Fibroblast of peridontal ligament (primary cell): Measurements from ENCODE around the gene ZSCAN20.

Experiments used
- DNase-seq: peaks from one replicate; pipeline ENCODE4 v3.0.0-alpha.2; 2010; ENCODE audit errors: extremely low read depth

The ZSCAN20 gene

DNA sequence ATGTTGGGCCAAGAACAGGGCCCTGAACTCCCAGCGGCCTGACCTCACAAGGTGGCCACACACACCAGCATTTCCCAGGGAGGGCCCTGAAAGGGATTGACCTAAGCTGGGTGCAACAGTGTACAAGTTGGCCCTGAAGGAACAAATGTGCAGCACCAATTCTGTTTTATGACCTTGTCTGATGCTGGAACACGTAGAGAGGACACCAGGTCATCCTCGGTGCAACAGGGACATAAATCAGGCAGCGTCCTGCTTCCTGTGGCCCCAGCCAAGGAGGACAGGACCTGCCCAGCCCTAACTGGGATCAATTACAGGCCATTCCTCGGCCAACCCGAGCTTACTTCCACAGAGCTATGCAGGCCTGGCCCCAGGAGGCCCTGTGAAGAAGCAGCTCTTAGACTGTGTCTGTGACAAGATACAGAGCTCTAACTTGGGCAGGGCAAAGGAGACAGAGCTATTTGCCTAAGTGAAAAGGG is 28.7 kb upstream of the ZSCAN20 start:
- DNase-seq: no peak

DNA sequence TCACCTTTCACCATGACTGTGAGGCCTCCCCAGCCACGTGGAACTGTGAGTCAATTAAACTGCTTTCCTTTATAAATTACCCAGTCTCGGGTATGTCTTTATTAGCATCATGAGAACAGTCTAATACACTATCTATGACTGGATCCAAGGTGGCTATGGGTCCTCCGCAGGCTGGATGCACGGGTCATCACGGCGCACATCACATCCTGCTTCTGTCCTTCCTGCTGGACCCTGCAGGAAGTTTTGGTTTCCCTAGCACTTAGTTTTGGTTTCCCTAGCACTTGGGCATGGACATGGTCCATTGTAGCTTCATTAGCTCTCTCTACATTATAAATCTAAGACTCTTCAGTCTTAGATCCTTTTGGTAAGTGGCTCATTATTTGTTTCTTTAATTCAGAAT is 27.3 kb upstream of the ZSCAN20 start:
- no peak for DNase-seq

DNA sequence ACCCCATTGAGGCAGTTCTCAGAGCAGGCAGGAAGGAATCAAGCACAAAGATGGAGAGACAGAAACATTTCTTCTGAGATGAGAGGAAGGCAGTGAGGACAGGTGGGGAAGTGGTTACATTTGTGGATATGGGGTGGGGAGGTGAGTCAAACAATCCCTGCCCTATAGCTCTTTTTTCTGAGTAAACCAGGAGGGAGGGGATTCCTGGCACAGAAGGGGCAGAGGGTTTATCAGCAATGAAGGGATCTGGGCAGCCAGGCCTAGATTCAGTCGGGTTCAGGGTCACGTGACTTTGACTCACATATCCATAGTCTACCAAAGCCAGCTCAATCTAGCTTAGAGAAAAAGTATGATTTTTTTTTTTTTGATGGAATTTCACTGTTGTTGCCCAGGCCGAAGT is 25.9 kb upstream of the ZSCAN20 start:
- no peak for DNase-seq

DNA sequence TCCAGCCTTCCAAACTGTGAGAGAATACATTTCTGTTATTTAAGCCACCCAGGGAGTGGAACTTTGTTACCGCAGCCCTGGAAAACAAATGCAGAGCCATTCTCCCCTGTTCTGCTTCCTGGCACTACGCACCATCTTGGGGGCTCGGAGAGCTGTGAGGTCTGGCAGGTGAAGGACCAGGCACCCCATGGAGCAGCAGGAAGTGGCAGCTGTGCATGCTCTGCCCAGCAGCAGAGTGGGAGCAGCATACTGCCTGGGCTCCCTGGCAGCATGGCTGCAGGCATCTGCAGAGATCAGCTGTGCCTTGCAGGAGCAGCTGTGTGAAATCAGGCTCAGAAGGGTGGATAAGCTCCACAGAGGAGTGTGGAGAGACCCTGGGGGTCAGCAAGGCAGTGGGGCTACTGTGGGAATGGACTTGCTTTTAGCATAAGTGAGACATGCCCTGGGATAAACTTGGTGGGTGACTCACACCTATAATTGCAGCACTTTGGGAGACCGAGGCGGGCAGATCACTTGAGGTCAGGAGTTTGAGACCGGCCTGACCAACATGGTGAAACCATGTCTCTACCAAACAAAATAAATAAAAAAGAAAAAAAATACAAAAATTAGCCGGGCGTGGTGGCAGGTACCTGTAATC is 17.7 kb upstream of the ZSCAN20 start:
- peak; percentile 37 for DNase-seq

DNA sequence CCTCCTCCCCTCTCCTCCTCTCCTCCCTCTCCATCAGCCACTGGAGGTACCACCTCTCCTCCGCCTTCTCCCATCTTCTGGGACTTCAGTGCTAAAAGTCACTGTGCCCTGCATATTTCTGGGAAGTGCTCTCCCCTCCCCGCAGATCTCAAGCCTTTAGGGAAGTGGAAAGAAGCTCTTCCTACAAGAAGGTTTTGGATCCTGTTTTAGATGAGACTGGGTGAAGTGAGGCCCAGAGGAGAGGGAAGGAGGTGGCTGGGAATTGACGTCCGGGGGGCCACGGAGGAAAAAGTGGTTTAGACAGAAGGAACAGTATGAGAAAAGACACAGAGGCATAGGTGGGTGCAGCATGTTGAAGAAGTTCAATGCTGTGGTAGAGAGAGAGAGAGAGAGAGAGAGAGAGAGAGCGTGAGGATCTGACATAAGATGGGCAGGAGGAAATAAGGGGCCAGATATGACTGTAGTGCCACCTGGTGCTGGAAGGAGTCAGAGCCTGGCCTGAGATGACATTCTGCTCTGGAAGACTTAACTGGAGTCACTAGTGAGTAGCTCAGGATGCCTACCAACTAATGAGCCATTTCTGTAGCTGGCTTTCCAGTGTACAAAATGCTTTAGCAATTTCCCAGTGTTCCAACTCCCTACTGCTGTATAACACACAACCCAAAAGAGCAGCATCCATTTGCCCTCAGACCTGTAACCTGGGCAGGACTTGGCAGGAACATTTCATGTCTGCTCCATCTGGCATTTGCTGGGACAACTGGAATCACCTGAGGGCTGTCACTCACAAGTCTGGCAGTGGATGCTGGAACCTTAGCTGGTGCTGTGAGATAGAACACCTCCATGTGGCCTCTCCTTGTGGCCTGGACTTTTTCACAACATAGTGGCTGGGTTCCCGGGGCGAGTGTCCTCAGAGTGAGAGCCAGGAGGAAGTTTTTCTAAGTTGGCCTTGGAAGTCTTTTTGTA is 16.6 kb upstream of the ZSCAN20 start:
- DNase-seq: peak; percentile 93

DNA sequence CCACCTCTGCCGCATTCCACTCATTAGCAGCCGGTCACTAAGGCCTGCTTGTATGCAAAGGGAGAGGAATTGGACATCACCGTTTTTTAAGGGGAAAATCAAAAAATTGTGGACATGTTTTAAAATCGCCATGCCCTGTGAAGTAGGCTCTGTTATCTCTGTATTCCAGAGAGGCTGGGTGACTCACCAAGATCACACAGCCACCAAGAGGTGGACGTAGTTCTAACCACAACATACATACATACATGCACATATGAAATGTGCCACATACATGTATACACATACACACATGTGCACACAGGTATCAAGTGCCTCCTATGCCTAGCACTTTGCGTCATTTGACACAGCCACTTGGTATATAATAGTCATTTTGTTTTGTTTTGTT is 16.0 kb upstream of the ZSCAN20 start:
- no peak for DNase-seq

DNA sequence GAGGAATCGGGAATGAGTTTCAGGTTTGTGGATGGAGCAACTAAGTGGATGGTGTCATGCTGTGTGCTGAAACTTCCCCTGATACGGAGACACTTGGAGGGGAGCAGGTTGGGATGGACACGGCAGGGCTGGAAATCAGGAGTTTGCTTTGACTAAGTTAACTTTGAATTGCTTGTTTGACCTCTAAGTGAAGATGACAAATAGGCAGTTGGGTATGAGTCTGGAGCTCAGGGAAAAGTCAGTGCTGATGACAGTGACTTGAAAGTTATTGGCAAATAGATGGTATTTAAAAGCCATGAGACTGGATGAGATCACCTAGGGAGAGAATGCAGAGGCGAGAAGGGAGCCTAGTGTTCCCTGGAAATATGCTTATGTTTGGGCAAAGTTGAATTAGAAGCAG is 12.8 kb upstream of the ZSCAN20 start:
- DNase-seq: peak; percentile 38

DNA sequence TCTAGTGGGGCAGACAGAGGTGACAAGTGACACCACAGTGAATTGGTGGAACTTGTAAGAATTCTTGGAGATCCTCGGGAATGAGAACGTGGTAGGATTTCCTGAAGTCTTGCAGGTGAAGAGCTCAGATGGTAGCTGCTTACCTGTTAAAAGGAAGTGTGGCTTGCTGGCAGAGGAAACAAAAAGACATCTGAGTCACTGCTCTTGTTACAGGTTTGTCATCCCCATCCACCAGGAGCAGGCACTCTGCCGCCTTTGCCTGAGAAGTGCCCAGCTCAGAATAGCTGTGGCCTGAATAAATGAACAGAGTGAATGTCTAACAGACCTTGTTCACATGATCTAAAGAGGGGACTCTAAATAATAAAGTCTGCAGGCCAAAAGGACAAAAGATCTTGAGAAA is 12.3 kb upstream of the ZSCAN20 start:
- no peak for DNase-seq

DNA sequence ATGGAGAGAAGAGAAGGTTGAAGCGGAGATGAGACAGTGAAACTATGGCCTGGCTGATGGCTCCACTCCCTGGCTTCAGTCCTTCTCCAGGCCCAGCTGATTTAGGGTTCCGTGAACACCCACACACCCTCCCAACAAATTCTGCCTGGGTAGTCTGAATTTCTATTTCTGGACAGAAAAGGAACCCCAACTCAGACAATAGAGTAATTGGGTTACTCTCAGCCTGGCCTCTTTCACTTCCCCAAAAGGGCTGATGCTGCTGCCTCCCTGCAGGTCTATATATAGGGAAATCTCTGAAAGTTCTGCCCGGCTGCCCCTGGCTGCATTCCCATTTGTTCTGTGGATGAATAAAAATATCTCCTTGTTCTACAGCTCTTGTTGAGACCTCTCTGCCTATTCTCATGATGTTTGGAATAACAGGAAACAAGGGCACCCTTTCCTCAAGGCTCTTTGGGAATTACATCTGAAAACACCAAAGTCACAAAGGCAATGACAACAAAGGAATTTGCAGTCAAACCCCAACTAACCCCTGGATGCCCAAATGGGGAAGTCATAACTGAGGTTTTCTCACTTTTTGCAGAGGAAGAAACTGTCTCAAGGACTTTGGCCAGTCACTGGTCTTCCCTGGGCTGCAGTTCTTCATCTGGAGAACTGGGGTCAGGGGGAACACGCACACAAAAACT is 11.4 kb upstream of the ZSCAN20 start:
- DNase-seq: no peak

DNA sequence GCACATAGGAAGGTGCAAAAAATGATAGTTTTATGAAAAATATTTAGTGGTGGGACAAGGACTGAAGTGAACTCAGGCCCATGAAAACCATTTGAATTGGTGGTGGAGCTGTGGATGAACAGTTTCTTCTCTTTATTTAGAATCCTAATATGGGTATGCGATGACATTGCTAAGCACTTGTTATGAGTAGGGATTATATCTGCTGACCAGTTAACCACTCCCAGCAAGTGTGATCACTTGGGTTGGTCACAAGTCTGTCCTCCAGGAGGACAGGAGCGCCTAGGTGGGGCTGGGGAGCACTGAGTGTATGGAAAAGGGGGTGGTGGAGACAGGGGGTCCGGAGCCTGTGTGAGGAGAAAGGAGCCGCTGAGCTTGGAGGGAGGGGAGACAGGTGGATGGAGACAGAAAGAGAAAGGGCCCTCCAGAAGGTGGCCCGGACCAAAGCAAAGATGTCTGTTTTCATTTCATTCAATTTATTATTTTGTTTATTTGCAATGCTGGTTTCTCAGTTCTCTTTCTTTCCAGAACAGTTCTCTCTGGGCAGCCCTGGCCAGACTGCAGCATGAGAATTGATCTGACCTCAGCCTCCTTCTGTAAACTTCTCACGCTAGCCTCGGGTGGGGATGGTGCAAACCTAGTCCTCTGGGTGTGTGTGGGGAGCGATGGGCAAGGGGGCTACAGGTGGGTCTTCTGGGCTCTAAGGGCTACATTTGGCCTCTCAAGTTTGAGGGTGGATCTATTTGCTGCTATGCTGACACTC is 9.9 kb upstream of the ZSCAN20 start:
- DNase-seq: no peak

DNA sequence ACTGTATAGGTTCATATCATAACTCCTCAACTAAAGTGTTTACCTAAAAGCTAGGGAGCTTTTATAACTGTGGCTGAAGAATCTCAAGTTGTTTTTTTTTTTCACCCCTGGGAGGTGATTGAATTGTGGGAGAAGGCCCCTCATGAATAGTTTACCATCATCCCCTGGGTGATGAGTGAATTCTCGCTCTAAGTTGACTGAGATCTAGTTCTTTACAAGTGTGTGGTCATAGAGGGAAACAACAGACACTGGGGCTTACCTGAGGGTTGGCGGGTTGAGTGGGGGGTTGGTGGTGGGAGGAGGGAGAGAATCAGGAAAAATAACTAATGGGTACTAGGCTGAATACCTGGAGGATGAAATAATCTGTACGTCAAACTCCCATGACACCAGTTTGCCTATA is 7.9 kb upstream of the ZSCAN20 start:
- no peak for DNase-seq

DNA sequence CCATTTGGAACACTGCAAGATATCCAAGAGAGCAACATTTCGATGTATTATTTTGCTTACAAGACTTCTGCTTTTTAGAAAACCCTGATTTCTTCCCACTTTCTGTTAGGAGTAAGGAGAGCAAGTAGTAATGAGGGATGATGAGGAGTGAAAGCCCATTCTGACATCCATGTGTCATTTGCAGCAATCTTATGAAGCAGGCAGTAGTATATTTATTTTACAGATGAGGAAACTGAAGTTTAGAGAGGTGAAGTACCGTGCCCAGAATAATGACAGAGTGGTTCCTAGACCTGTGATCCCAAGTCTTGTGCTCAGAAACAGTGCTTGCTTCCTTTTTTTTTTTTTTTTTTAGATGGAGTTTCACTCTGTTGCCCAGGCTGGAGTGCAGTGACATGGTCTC is 7.1 kb upstream of the ZSCAN20 start:
- DNase-seq: no peak

DNA sequence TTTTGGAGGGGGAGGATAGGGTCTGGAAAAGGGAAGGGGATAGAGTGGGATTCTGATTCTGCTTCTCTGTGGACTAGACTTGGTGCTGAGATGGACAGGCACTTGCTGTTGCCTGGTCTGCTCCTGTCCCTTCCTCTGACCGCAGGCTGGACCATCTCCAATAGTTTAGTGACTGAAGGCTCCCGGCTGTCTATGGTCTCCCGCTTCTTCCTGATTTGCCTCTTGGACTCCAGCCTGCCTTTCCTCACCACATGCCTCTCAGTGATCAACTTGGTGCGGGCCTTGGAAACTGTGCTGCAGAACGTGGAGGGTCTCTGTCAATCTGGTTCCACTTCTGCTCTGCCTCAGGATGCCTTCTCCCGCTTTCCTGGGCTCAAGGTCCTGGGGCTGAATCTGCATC is 6.3 kb upstream of the ZSCAN20 start:
- no peak for DNase-seq

DNA sequence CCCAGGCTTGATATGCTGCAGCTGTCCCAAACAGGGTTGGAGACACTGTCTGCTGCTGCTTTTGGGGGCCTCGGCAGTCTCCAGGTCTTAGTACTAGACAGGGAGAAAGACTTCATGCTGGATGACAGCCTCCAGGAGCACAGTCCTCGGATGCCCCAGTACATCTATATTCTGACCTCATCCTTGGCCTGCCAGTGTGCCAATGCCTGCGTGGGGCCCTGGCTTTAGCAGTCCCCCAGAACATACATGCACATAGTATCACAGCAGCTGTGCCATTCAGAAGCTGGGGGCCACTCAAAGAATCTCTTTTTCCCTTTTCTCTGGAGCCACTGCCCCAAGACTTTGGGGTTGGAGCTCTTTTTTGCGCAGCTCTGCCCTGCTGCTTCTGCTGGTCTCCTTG is 4.4 kb upstream of the ZSCAN20 start:
- no peak for DNase-seq

DNA sequence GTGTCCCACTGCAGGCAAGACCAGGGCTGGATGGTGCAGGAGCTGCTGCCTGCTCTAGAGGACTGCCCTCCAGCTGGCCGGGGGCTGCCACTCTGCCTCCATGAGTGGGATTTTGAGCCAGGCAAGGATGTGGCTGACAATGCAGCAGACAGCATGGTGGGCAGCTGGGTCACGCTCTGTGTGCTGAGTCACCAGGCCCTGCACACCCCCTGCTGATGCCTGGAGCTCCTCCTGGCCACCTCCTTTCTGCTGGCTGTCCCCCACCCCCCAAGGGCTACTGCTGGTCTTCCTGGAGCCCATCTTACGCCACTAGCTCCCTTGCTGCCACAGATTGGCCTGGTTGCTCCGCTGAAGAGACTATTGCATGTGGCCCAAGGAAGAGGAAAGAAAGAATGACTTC is 3.9 kb upstream of the ZSCAN20 start:
- no peak for DNase-seq

DNA sequence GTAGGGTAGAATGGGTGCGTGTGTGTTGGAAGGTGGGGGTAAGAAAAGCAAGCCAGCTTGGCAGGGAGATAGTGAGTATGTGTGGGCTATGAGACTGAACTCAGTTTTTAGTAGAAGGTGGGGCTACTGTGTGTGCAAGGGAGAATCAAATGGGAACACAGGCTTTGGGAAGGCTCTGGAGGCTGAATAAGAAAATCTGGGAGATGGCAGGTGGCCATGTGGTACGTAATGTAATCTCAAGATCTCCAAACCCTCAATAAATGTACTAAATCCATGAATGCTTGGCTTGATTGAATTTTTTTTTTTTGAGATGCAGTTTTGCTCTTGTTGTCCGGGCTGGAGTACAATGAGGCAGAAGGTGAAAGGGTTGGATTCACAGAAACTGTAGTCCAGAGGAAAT is 3.5 kb upstream of the ZSCAN20 start:
- peak; percentile 50 for DNase-seq

DNA sequence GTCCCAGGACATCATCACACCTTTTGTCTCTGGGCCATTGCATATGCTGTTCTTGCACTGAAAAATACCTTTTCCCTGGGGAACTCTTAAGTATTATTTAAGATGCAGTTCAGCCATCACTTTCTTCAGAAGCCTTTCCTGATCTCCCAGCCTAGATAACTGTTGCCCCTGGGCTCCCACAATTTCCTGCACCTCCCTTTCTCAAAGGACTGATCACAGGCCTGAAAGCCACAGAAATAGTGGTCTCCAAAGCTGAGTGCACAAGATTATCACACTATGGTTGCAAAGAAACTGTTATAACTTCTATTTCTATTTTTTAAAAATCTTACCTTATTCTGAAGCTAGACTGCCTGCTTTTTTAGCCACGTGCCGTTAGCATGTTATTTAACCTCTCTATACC is 2.8 kb upstream of the ZSCAN20 start:
- DNase-seq: no peak

DNA sequence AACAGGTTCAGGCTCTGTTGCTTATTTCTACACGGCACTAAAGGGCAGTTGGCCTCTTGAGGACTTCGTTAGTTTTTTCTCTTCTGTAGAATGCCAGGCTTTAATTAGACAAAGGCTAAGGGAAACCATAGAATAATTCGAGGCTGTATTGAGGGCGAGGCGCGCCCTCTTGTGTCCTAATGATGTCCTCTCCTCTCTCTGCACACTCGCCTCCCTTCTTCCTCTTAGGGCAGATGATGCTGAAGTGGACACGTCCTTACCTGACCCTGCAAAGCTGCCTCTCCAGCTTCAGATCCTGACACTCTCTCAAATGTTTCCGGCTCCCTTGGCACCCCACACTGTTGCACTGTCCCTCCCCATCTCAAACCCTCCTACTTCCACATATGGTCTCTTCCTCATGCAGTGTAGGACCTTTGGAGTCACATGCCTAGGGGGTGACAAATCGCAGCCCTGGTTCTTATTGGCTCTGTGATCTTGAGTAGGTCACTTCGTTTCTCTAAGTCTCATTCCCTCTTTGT is 1.9 kb upstream of the ZSCAN20 start:
- DNase-seq: peak; percentile 90

DNA sequence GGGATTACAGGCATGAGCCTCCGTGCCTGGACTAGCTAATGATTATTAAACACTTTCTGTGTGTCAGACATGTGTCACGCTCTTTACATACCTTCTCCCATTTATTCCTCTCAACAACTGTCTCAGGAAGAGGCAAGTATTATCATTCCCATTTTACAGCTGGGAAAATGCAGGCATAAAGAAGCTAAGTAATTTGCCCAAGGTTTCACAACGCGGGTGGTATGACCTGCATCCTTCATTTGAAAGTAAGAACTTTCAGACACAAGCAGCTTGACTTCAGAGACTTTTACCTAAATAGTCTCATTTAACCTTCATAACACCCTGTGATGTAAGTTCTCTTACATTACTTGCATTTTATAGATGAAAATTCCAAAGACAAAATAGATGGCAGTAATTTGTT is 1.0 kb upstream of the ZSCAN20 start:
- DNase-seq: no peak

DNA sequence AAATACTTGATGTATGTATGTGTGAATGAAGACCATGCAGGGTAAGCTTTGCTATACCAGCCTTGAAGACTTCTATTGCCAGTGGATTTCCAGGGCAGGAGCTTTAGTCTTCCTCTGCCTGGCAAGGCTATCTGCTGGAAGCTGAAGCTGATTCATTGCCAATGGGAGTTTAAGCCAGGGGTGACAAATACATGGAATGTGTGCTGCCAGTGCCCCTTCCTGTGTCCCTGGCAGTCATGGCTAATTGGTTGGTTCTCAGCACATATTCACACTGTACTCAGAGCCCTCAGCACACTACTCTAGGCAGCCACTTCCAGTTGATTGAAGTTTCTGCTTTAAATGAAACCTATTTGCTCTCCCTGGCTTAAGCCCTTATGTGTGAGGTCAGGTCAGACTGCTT is 1.5 kb downstream of the ZSCAN20 start:
- no peak for DNase-seq

DNA sequence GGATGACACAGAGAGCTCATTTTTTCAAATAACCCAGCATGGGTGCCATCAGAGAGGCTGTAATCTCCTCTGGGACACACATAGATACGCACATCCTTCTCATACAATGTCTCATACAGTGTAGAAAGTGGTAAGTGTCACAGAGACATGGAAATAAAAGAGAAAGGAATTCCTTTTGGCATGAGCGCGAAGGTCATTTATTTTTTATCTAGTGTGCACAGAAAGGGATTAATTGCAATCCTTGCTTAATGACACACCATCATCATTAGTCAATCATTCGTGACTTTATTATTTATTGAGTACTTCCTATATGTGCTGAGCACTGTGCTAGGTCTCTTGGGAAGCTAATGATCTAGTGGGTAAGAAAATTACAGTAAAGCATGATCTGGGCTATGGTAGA is 5.0 kb downstream of the ZSCAN20 start:
- no peak for DNase-seq

DNA sequence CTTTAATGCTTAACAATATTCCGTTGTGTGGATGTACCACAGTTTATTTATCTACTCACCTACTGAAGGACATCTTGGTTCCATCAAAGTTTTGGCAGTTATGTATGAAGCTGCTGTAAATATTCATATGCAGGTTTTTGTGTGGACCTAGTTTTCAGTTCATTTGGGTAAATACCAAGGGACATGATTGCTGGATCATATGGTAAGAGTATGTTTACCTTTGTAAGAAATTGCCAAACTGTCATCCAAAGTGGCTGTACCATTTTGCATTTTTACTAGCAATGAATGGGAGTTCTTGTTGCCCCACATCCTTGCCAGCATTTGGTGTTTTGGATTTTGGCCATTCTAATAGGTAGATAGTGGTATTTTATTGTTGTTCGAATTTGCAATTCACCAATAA is 10.0 kb downstream of the ZSCAN20 start:
- no peak for DNase-seq
